ENCODE data around the gene BMP8A.

DNA sequence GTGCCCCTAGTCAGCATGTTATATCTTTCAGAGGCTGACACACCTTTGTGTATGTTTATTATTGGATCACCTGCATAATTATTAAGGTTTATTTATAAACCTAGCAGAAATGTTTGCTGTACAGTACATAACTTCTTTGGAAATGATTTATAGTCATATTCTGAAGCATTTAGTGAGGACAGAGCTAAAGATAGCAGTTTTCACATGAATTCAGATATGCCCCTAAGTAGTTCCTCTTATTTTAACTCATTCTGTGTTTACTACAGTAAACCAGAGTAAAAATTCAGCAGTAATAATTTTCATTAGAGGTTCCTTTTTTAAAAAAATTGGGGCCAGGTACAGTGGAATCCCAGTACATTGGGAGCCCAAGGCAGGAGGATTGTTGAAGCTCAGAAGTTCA lies 21.4 kb upstream of the BMP8A start:
- TF ChIP-seq, protein P1, sequence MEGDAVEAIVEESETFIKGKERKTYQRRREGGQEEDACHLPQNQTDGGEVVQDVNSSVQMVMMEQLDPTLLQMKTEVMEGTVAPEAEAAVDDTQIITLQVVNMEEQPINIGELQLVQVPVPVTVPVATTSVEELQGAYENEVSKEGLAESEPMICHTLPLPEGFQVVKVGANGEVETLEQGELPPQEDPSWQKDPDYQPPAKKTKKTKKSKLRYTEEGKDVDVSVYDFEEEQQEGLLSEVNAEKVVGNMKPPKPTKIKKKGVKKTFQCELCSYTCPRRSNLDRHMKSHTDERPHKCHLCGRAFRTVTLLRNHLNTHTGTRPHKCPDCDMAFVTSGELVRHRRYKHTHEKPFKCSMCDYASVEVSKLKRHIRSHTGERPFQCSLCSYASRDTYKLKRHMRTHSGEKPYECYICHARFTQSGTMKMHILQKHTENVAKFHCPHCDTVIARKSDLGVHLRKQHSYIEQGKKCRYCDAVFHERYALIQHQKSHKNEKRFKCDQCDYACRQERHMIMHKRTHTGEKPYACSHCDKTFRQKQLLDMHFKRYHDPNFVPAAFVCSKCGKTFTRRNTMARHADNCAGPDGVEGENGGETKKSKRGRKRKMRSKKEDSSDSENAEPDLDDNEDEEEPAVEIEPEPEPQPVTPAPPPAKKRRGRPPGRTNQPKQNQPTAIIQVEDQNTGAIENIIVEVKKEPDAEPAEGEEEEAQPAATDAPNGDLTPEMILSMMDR (IDR thresholded peaks at IDR 0.05), result no peak
- TF ChIP-seq POLR2A (IDR thresholded peaks at IDR 0.05), result no peak
- TF ChIP-seq POLR2AphosphoS5 (IDR thresholded peaks at IDR 0.05; ENCODE audit: insufficient read depth in 1 of 2, low read depth in 1 of 2), result no peak
